ENCODE data around the gene TENT5C. TPM values are rescaled to one million over a fixed set of nuclear protein-coding genes. Genes with fewer than 3 reads are reported as not detected.

Gene TENT5C
- total RNA-seq, 6 experiments from 2014 or later: 0.47 to 0.91 (median 0.75) TPM

- no peak overlapping the region for H3K4me3 Mint-ChIP-seq
- no peaks in the 10 kb centered on the region for H3K9me3 Mint-ChIP-seq
- DNase-seq: no peak
- no peak for TF ChIP-seq CTCF (IDR thresholded peaks at IDR 0.05)
- H3K36me3 Mint-ChIP-seq (ENCODE audit: low read depth): no peaks in the 10 kb centered on the region
- H3K27me3 Mint-ChIP-seq (ENCODE audit: insufficient read depth): peaks cover 25% of the 10 kb centered on the region
- H3K4me1 Mint-ChIP-seq (ENCODE audit: low read depth): no peaks in the 10 kb centered on the region
- no peak overlapping the region for H3K27ac Mint-ChIP-seq
Measured at GRCh38 chr1:117586747-117587498, 18.9 kb upstream of the TENT5C start.

- Mint-ChIP-seq H3K36me3 (ENCODE audit: low read depth) (no peaks in the 10 kb centered on the region), H3K4me1 (ENCODE audit: low read depth) (no peaks in the 10 kb centered on the region), H3K27me3 (ENCODE audit: insufficient read depth) (peaks cover 33% of the 10 kb centered on the region), H3K4me3 (no peak overlapping the region), H3K27ac (no peak overlapping the region), H3K9me3 (no peaks in the 10 kb centered on the region)
- TF ChIP-seq CTCF (IDR thresholded peaks at IDR 0.05): no peak
- no peak for DNase-seq
Measured at GRCh38 chr1:117587499-117588356, 18.1 kb upstream of the TENT5C start.

- TF ChIP-seq CTCF (IDR thresholded peaks at IDR 0.05): no peak
- Mint-ChIP-seq H3K4me3 (no peak overlapping the region), H3K4me1 (ENCODE audit: low read depth) (no peaks in the 10 kb centered on the region), H3K27me3 (ENCODE audit: insufficient read depth) (peaks cover 41% of the 10 kb centered on the region), H3K9me3 (no peaks in the 10 kb centered on the region), H3K36me3 (ENCODE audit: low read depth) (no peaks in the 10 kb centered on the region), H3K27ac (no peak overlapping the region)
- no peak for DNase-seq
Measured at GRCh38 chr1:117589544-117589943, 16.3 kb upstream of the TENT5C start.

DNA sequence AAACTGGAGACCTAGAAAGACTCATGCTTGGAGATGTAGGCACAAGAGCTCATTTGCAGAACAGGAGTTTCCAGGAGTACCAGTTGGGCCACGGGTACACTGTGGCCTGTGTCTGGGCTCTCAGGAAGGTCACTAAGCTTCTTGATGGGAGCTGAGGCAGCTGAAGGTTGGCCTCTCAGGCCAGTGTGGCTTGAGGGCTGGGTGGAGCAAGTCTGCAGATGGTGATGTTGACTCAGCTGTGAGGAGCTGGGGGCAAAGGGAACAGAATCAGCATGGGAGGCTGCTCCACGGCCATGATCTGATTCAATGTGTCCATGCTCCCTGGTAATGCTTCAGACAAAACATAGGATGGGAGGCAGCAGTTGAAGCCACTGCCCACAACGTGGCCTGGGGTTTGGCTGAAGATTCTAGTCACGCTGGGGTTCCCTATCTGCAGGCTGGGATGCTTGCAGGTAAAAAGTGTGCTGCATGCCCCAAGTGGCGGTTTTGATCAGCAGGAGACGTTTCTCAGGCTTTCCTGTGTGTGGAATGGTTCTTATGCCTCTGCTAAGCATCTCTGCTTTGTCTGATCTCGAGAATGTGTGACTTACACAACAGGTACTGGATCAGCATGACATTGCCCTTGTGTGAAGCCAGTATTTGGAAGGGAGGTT is 15.4 kb upstream of the TENT5C start:
- Mint-ChIP-seq H3K9me3 (no peaks in the 10 kb centered on the region), H3K4me3 (no peak overlapping the region), H3K36me3 (ENCODE audit: low read depth) (no peaks in the 10 kb centered on the region), H3K27ac (no peak overlapping the region), H3K4me1 (ENCODE audit: low read depth) (no peaks in the 10 kb centered on the region), H3K27me3 (ENCODE audit: insufficient read depth) (peaks cover 40% of the 10 kb centered on the region)
- no peak for TF ChIP-seq CTCF (IDR thresholded peaks at IDR 0.05)
- DNase-seq: no peak

GRCh38 chr1:117591252-117591651 is 14.6 kb upstream of the TENT5C start:
- TF ChIP-seq CTCF (IDR thresholded peaks at IDR 0.05): no peak
- H3K4me1 Mint-ChIP-seq (ENCODE audit: low read depth): no peaks in the 10 kb centered on the region
- no peak overlapping the region for H3K4me3 Mint-ChIP-seq
- no peaks in the 10 kb centered on the region for H3K9me3 Mint-ChIP-seq
- no peaks in the 10 kb centered on the region for H3K36me3 Mint-ChIP-seq (ENCODE audit: low read depth)
- no peak overlapping the region for H3K27ac Mint-ChIP-seq
- no peak for DNase-seq
- H3K27me3 Mint-ChIP-seq (ENCODE audit: insufficient read depth): peaks cover 47% of the 10 kb centered on the region
